CD4-positive, alpha-beta memory T cell (primary cell): ENCODE results near the gene ALG11. TPM values are rescaled to one million over a fixed set of nuclear protein-coding genes. Genes with fewer than 3 reads are reported as not detected.
"Not testable (repeated sequence)": the region's sequence is repeated elsewhere in the genome, so short reads cannot be mapped to it uniquely, and the experiment has no call there.

Source experiments
- CTCF ChIA-PET: fragments of 350-600 bp; sonication (Branson Sonifier 250); formaldehyde crosslinking; loops from one replicate; lab custom pipeline; 2021; ENCODE audit warnings: inconsistent platforms; ENCODE audit not compliant: partially characterized antibody; lab: Charles Lee
- POLR2A ChIA-PET: fragments of 350-600 bp; sonication (Branson Sonifier 250); formaldehyde crosslinking; loops from one replicate; lab custom pipeline; 2021; ENCODE audit not compliant: partially characterized antibody; lab: Charles Lee
- DNase-seq, 5 donors: peaks; one replicate each; pipeline versions ENCODE4 v3.0.0 to v3.0.0-alpha.2; 2020 to 2022; ENCODE audit warnings: mixed read lengths in 1 of 5
- H3K27ac ChIP-seq: one replicate; pipeline ENCODE4 v1.7.0; 2013; ENCODE audit warnings: low read depth, low read length
- H3K27me3 ChIP-seq: 2 replicates; pipeline ENCODE4 v1.7.0; 2013; ENCODE audit warnings: mild to moderate bottlenecking, low read length, moderate library complexity; ENCODE audit not compliant: insufficient read depth
- H3K36me3 ChIP-seq: 2 replicates; pipeline ENCODE4 v1.7.0; 2013; ENCODE audit warnings: mild to moderate bottlenecking, low read length, moderate library complexity; ENCODE audit not compliant: insufficient read depth
- H3K4me1 ChIP-seq: 2 replicates; pipeline ENCODE4 v1.7.0; 2013; ENCODE audit warnings: mild to moderate bottlenecking, low read length, moderate library complexity; ENCODE audit not compliant: insufficient read depth
- H3K4me3 ChIP-seq, 2 donors: one replicate each; pipeline ENCODE4 v1.7.0; 2013; ENCODE audit warnings: low read length in 2 of 2, mild to moderate bottlenecking in 1 of 2
- H3K9me3 ChIP-seq, 2 donors: one replicate each; pipeline ENCODE4 v1.7.0; 2013; ENCODE audit warnings: low read length in 2 of 2, control low read depth in 1 of 2; ENCODE audit not compliant: control insufficient read depth in 1 of 2
- H3K27ac Mint-ChIP-seq, 7 donors: one replicate each; pipeline ENCODE4 v1.8.0; 2020 to 2021; ENCODE audit warnings: mixed read lengths in 7 of 7, mild to moderate bottlenecking in 6 of 7, inconsistent platforms in 3 of 7, moderate library complexity in 3 of 7
- H3K27me3 Mint-ChIP-seq, 2 donors: one replicate each; pipeline ENCODE4 v1.8.0; 2020 to 2021; ENCODE audit warnings: mixed read lengths in 2 of 2
- H3K36me3 Mint-ChIP-seq, 2 donors: one replicate each; pipeline ENCODE4 v1.8.0; 2020 to 2021; ENCODE audit warnings: mixed read lengths in 2 of 2, inconsistent platforms in 1 of 2, mild to moderate bottlenecking in 1 of 2
- H3K4me1 Mint-ChIP-seq, 4 donors: one replicate each; pipeline ENCODE4 v1.8.0; 2020 to 2021; ENCODE audit warnings: mixed read lengths in 4 of 4, mild to moderate bottlenecking in 1 of 4
- H3K4me3 Mint-ChIP-seq, 8 donors: one replicate each; pipeline ENCODE4 v1.8.0; 2020 to 2021; ENCODE audit warnings: mixed read lengths in 8 of 8, mild to moderate bottlenecking in 7 of 8, moderate library complexity in 6 of 8, inconsistent platforms in 3 of 8
- H3K9me3 Mint-ChIP-seq, 8 donors: one replicate each; pipeline ENCODE4 v1.8.0; 2020 to 2021; ENCODE audit warnings: mixed read lengths in 8 of 8, mild to moderate bottlenecking in 5 of 8, inconsistent platforms in 3 of 8, moderate library complexity in 1 of 8
- intact Hi-C: fragments of 100-400 bp; cut with micrococcal nuclease; formaldehyde crosslinking; loops from one replicate; pipeline ENCODE4 v1.15.1; 2023
- polyA plus RNA-seq, 2 donors: library from polyadenylated mRNA; unstranded; fragments of 300-500 nt; fragmentation: Illumina TruSeq; gene quantifications; one replicate each; pipeline ENCODE4 v1.2.3, GENCODE V29; 2021
- total RNA-seq, 2 experiments: library from RNA; stranded (reverse); gene quantifications; one replicate each; pipeline ENCODE4 v1.2.3, GENCODE V29; 2021

Gene ALG11
- total and polyA plus RNA-seq, 4 experiments from 2014 or later, result 23.3 to 42.2 (median 31.5) TPM

GRCh38 chr13:51983292-51983691 lies 28.9 kb upstream of the ALG11 start:
- H3K36me3 Mint-ChIP-seq, H3K36me3 ChIP-seq, H3K27ac ChIP-seq, H3K27ac Mint-ChIP-seq, H3K4me1 ChIP-seq, H3K4me1 Mint-ChIP-seq, H3K4me3 Mint-ChIP-seq, POLR2A ChIA-PET, intact Hi-C loops, H3K9me3 ChIP-seq, CTCF ChIA-PET, DNase-seq, H3K4me3 ChIP-seq, H3K27me3 ChIP-seq: not testable (repeated sequence)
- Mint-ChIP-seq H3K27me3 (peaks cover 0 to 19% of the 10 kb centered on the region in 2 donors), H3K9me3 (peaks cover 0 to 11% (median 4%) of the 10 kb centered on the region in 8 donors)

- H3K4me1 Mint-ChIP-seq, H3K9me3 ChIP-seq, H3K4me1 ChIP-seq, POLR2A ChIA-PET, H3K36me3 Mint-ChIP-seq, CTCF ChIA-PET, DNase-seq, intact Hi-C loops, H3K27ac ChIP-seq, H3K4me3 ChIP-seq, H3K27ac Mint-ChIP-seq, H3K27me3 ChIP-seq, H3K36me3 ChIP-seq, H3K4me3 Mint-ChIP-seq: not testable (repeated sequence)
- H3K9me3 Mint-ChIP-seq, result peaks cover 0 to 11% (median 4%) of the 10 kb centered on the region in 8 donors
- peaks cover 0 to 19% of the 10 kb centered on the region in 2 donors for H3K27me3 Mint-ChIP-seq
Measured at GRCh38 chr13:51984904-51985303, 27.3 kb upstream of the ALG11 start.

- H3K9me3 ChIP-seq, result no peaks in the 10 kb centered on the region
- H3K36me3 ChIP-seq, result no peaks in the 10 kb centered on the region
- no peaks in the 10 kb centered on the region for H3K4me1 ChIP-seq
- intact Hi-C loops, result no loop called here
- no peak for DNase-seq
- no peak overlapping the region for H3K4me3 ChIP-seq
- Mint-ChIP-seq H3K9me3 (peaks cover 0 to 9% (median 4%) of the 10 kb centered on the region in 8 donors), H3K4me1 (no peaks in the 10 kb centered on the region), H3K4me3 (no peak overlapping the region), H3K27me3 (peaks cover 2 to 19% of the 10 kb centered on the region in 2 donors), H3K36me3 (no peaks in the 10 kb centered on the region), H3K27ac (no peak overlapping the region)
- CTCF ChIA-PET, result no interaction called here
- POLR2A ChIA-PET, result no interaction called here
- no peak overlapping the region for H3K27ac ChIP-seq
- no peaks in the 10 kb centered on the region for H3K27me3 ChIP-seq
Measured at GRCh38 chr13:51988988-51989618, 23.1 kb upstream of the ALG11 start.

GRCh38 chr13:51993713-51994112 lies 18.5 kb upstream of the ALG11 start:
- Histone ChIP-seq H3K9me3 (no peaks in the 10 kb centered on the region), H3K27me3 (peaks cover 5% of the 10 kb centered on the region), H3K36me3 (no peaks in the 10 kb centered on the region), H3K27ac (no peak overlapping the region), H3K4me3 (no peak overlapping the region), H3K4me1 (no peaks in the 10 kb centered on the region)
- DNase-seq, result no peak
- Mint-ChIP-seq H3K36me3 (no peaks in the 10 kb centered on the region), H3K27ac (no peak overlapping the region), H3K27me3 (peaks cover 4 to 5% of the 10 kb centered on the region in 2 donors), H3K4me1 (peaks cover 0 to 3% (median 0%) of the 10 kb centered on the region in 4 donors), H3K4me3 (no peak overlapping the region), H3K9me3 (no peaks in the 10 kb centered on the region)
- intact Hi-C loops, result no loop called here
- ChIA-PET POLR2A (no interaction called here), CTCF (no interaction called here)

GRCh38 chr13:51995677-51996551 lies 16.3 kb upstream of the ALG11 start:
- Histone ChIP-seq H3K9me3 (no peaks in the 10 kb centered on the region), H3K4me3 (no peak overlapping the region), H3K4me1 (no peaks in the 10 kb centered on the region), H3K27me3 (peaks cover 5% of the 10 kb centered on the region), H3K36me3 (no peaks in the 10 kb centered on the region), H3K27ac (no peak overlapping the region)
- Mint-ChIP-seq H3K9me3 (no peaks in the 10 kb centered on the region), H3K4me3 (no peak overlapping the region), H3K4me1 (peaks cover 0 to 3% (median 0%) of the 10 kb centered on the region in 4 donors), H3K27me3 (peaks cover 5 to 7% of the 10 kb centered on the region in 2 donors), H3K36me3 (no peaks in the 10 kb centered on the region), H3K27ac (no peak overlapping the region)
- intact Hi-C loops, result no loop called here
- DNase-seq, result no peak
- ChIA-PET CTCF (no interaction called here), POLR2A (no interaction called here)

GRCh38 chr13:51996641-51997040 lies 15.6 kb upstream of the ALG11 start:
- no peaks in the 10 kb centered on the region for H3K4me1 ChIP-seq
- no peaks in the 10 kb centered on the region for H3K9me3 Mint-ChIP-seq
- H3K36me3 Mint-ChIP-seq, result no peaks in the 10 kb centered on the region

GRCh38 chr13:51997186-51997585 lies 15.0 kb upstream of the ALG11 start:
- Histone ChIP-seq H3K4me3 (no peak overlapping the region), H3K27me3 (peaks cover 5% of the 10 kb centered on the region), H3K36me3 (no peaks in the 10 kb centered on the region), H3K4me1 (no peaks in the 10 kb centered on the region), H3K27ac (no peak overlapping the region), H3K9me3 (no peaks in the 10 kb centered on the region)
- Mint-ChIP-seq H3K27ac (no peak overlapping the region), H3K36me3 (no peaks in the 10 kb centered on the region), H3K4me1 (peaks cover 0 to 3% (median 1%) of the 10 kb centered on the region in 4 donors), H3K9me3 (no peaks in the 10 kb centered on the region), H3K27me3 (peaks cover 7% of the 10 kb centered on the region in 2 donors), H3K4me3 (no peak overlapping the region)
- ChIA-PET CTCF (interaction anchor here (0.6 to 0.8 kb wide), 2 partner anchors 182 to 204 kb away, joined by 4 read pairs; no protein-coding TSS in a partner anchor), POLR2A (no interaction called here)
- DNase-seq, result no peak
- intact Hi-C loops, result no loop called here

More at GRCh38 chr13:51996641-51997040, 15.6 kb upstream of the ALG11 start:
- Histone ChIP-seq H3K9me3 (no peaks in the 10 kb centered on the region), H3K4me3 (no peak overlapping the region), H3K36me3 (no peaks in the 10 kb centered on the region), H3K27ac (no peak overlapping the region), H3K27me3 (peaks cover 5% of the 10 kb centered on the region)
- no peak for DNase-seq
- Mint-ChIP-seq H3K4me1 (peaks cover 0 to 3% (median 1%) of the 10 kb centered on the region in 4 donors), H3K27ac (no peak overlapping the region), H3K4me3 (no peak overlapping the region), H3K27me3 (peaks cover 7% of the 10 kb centered on the region in 2 donors)
- ChIA-PET CTCF (interaction anchor here (0.8 kb wide), 1 partner anchor 205 kb away, joined by 4 read pairs; no protein-coding TSS in a partner anchor), POLR2A (no interaction called here)
- intact Hi-C loops, result no loop called here
